Femur (tissue), 1 donor: Measurements from ENCODE around the gene THSD4.

ENCODE experiments used
- DNase-seq: peaks from one replicate; pipeline ENCODE4 v3.0.0-alpha.2; 2017

The THSD4 gene

GRCh38 chr15:71273731-71274447 lies 158.6 kb downstream of the THSD4 start:
- DNase-seq, result peak; percentile 63

GRCh38 chr15:71274448-71274798 lies 159.2 kb downstream of the THSD4 start:
- DNase-seq, result no peak

GRCh38 chr15:71275098-71275497 lies 159.8 kb downstream of the THSD4 start:
- no peak for DNase-seq

- no peak for DNase-seq
Observed at GRCh38 chr15:71275566-71276335, 160.5 kb downstream of the THSD4 start.

GRCh38 chr15:71276336-71276665 lies 161.0 kb downstream of the THSD4 start:
- no peak for DNase-seq

- DNase-seq, result peak; percentile 54
Observed at GRCh38 chr15:71278989-71279756, 163.9 kb downstream of the THSD4 start.

GRCh38 chr15:71279757-71280141 lies 164.5 kb downstream of the THSD4 start:
- no peak for DNase-seq

GRCh38 chr15:71280206-71280605 lies 164.9 kb downstream of the THSD4 start:
- DNase-seq, result no peak

GRCh38 chr15:71281256-71281655 lies 166.0 kb downstream of the THSD4 start:
- DNase-seq, result no peak

- DNase-seq, result peak; percentile 35
Observed at GRCh38 chr15:71282076-71282475, 166.8 kb downstream of the THSD4 start.

- no peak for DNase-seq
Observed at GRCh38 chr15:71288348-71288955, 173.2 kb downstream of the THSD4 start.

- no peak for DNase-seq
Observed at GRCh38 chr15:71290002-71290401, 174.7 kb downstream of the THSD4 start.

- DNase-seq, result peak; percentile 52
Observed at GRCh38 chr15:71290881-71291635, 175.8 kb downstream of the THSD4 start.

- no peak for DNase-seq
Observed at GRCh38 chr15:71291723-71292122, 176.5 kb downstream of the THSD4 start.

GRCh38 chr15:71293723-71294122 lies 178.5 kb downstream of the THSD4 start:
- DNase-seq, result no peak

- no peak for DNase-seq
Observed at GRCh38 chr15:71294251-71294910, 179.1 kb downstream of the THSD4 start.

- DNase-seq, result no peak
Observed at GRCh38 chr15:71294911-71295602, 179.8 kb downstream of the THSD4 start.

GRCh38 chr15:71295603-71296314 lies 180.5 kb downstream of the THSD4 start:
- DNase-seq, result no peak

GRCh38 chr15:71296315-71296679 lies 181.0 kb downstream of the THSD4 start:
- no peak for DNase-seq

GRCh38 chr15:71301958-71302621 lies 186.8 kb downstream of the THSD4 start:
- DNase-seq, result no peak
